ENCODE results near the gene KLF7. TPM values are rescaled to one million over a fixed set of nuclear protein-coding genes. Genes with fewer than 3 reads are reported as not detected.

The KLF7 gene
- total RNA-seq, 1 donor from 2014 or later: 35.8 TPM

DNA sequence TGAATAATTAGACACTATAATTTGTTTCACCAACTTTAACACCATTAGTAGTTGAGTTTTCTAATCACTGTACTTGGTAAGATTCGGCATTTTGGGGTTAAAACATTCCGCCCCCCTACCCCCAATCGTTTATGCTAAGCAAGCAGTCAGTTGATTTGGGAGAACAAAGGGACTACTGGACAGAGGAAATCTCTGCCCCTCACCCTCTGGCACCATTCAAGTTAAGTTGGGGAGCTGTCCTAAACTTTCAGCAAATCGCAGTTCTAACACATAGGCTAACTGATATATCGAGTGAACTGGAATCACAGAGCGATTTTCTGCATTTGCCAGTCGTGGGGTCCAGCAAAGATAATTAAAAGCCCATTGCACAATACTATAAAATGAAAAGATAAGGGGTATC is 5.6 kb downstream of the KLF7 start:
- no peak overlapping the region for H3K27ac Mint-ChIP-seq
- peaks cover 11% of the 10 kb centered on the region for H3K36me3 Mint-ChIP-seq (ENCODE audit: low read depth)
- H3K4me1 Mint-ChIP-seq: peaks cover 73% of the 10 kb centered on the region
- no peaks in the 10 kb centered on the region for H3K27me3 Mint-ChIP-seq
- POLR2A ChIA-PET: no interaction called here
- intact Hi-C loops (cut with micrococcal nuclease): loop anchor here (10.0 kb wide), 2 partner anchors 1075 to 1455 kb away; partner anchors contain the start of gene INO80D
- CTCF ChIA-PET: no interaction called here
- no peak for ATAC-seq (ENCODE audit: low read depth)
- H3K9me3 Mint-ChIP-seq: no peaks in the 10 kb centered on the region
- TF ChIP-seq, protein P1, sequence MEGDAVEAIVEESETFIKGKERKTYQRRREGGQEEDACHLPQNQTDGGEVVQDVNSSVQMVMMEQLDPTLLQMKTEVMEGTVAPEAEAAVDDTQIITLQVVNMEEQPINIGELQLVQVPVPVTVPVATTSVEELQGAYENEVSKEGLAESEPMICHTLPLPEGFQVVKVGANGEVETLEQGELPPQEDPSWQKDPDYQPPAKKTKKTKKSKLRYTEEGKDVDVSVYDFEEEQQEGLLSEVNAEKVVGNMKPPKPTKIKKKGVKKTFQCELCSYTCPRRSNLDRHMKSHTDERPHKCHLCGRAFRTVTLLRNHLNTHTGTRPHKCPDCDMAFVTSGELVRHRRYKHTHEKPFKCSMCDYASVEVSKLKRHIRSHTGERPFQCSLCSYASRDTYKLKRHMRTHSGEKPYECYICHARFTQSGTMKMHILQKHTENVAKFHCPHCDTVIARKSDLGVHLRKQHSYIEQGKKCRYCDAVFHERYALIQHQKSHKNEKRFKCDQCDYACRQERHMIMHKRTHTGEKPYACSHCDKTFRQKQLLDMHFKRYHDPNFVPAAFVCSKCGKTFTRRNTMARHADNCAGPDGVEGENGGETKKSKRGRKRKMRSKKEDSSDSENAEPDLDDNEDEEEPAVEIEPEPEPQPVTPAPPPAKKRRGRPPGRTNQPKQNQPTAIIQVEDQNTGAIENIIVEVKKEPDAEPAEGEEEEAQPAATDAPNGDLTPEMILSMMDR (IDR thresholded peaks at IDR 0.05): no peak
- no peak overlapping the region for H3K4me3 Mint-ChIP-seq
- no peak for DNase-seq

GRCh38 chr2:207159002-207159401 is 6.7 kb downstream of the KLF7 start:
- intact Hi-C loops (cut with micrococcal nuclease): no loop called here
- H3K4me3 Mint-ChIP-seq: no peak overlapping the region
- peaks cover 74% of the 10 kb centered on the region for H3K4me1 Mint-ChIP-seq
- H3K36me3 Mint-ChIP-seq (ENCODE audit: low read depth): peaks cover 9% of the 10 kb centered on the region
- no peak overlapping the region for H3K27ac Mint-ChIP-seq
- CTCF ChIA-PET: no interaction called here
- no peak for DNase-seq
- POLR2A ChIA-PET: no interaction called here
- no peaks in the 10 kb centered on the region for H3K9me3 Mint-ChIP-seq
- no peaks in the 10 kb centered on the region for H3K27me3 Mint-ChIP-seq
- ATAC-seq (ENCODE audit: low read depth): no peak
- TF ChIP-seq, protein P1 (IDR thresholded peaks at IDR 0.05): no peak

GRCh38 chr2:207157731-207158130 is 8.0 kb downstream of the KLF7 start:
- no peak for ATAC-seq (ENCODE audit: low read depth)

GRCh38 chr2:207157162-207157481 is 8.6 kb downstream of the KLF7 start:
- H3K4me1 Mint-ChIP-seq: peaks cover 72% of the 10 kb centered on the region
- POLR2A ChIA-PET: interaction anchor here (0.6 to 6.3 kb wide), 7 partner anchors 8 to 320 kb away, joined by 3 to 63 read pairs (median 5); partner anchors contain the start of gene KLF7
- H3K4me3 Mint-ChIP-seq: no peak overlapping the region
- CTCF ChIA-PET: no interaction called here
- H3K36me3 Mint-ChIP-seq (ENCODE audit: low read depth): peaks cover 13% of the 10 kb centered on the region
- intact Hi-C loops (cut with micrococcal nuclease): no loop called here
- ATAC-seq (ENCODE audit: low read depth) (no peak), DNase-seq (no peak)
- H3K27me3 Mint-ChIP-seq: no peaks in the 10 kb centered on the region
- TF ChIP-seq, protein P1 (IDR thresholded peaks at IDR 0.05): no peak
- H3K27ac Mint-ChIP-seq: peak overlapping the region; percentile 6
- H3K9me3 Mint-ChIP-seq: no peaks in the 10 kb centered on the region

More at GRCh38 chr2:207157731-207158130, 8.0 kb downstream of the KLF7 start:
- intact Hi-C loops (cut with micrococcal nuclease): no loop called here
- no peak for DNase-seq
- CTCF ChIA-PET: no interaction called here
- Mint-ChIP-seq H3K4me1 (peaks cover 72% of the 10 kb centered on the region), H3K27ac (no peak overlapping the region), H3K27me3 (no peaks in the 10 kb centered on the region), H3K4me3 (no peak overlapping the region), H3K36me3 (ENCODE audit: low read depth) (peaks cover 9% of the 10 kb centered on the region), H3K9me3 (no peaks in the 10 kb centered on the region)
- TF ChIP-seq, protein P1 (IDR thresholded peaks at IDR 0.05): no peak
- POLR2A ChIA-PET: interaction anchor here (0.6 to 6.3 kb wide), 4 partner anchors 8 to 319 kb away, joined by 3 to 63 read pairs (median 4); partner anchors contain the start of gene KLF7

- TF ChIP-seq, protein P1 (IDR thresholded peaks at IDR 0.05): no peak
- ATAC-seq (ENCODE audit: low read depth) (no peak), DNase-seq (no peak)
- Mint-ChIP-seq H3K9me3 (no peaks in the 10 kb centered on the region), H3K27me3 (no peaks in the 10 kb centered on the region), H3K36me3 (ENCODE audit: low read depth) (peaks cover 13% of the 10 kb centered on the region), H3K4me3 (no peak overlapping the region), H3K4me1 (peaks cover 73% of the 10 kb centered on the region), H3K27ac (peak overlapping the region; percentile 22)
- ChIA-PET CTCF (interaction anchor here (0.9 kb wide), 1 partner anchor 9 kb away, joined by 5 read pairs; the partner anchor contains the start of gene KLF7), POLR2A (interaction anchor here (0.6 to 6.3 kb wide), 8 partner anchors 9 to 321 kb away, joined by 3 to 63 read pairs (median 6); partner anchors contain the start of gene KLF7)
- intact Hi-C loops (cut with micrococcal nuclease): no loop called here
These were observed 9.1 kb downstream of the KLF7 start for GRCh38 chr2:207156451-207157161.

Data from activated B cell treated with CpG ODN at 0.5 μM for 24 hours (primary cell).